ENCODE measurements around the gene LARGE1. TPM values are rescaled to one million over a fixed set of nuclear protein-coding genes. Genes with fewer than 3 reads are reported as not detected.

The LARGE1 gene
- total RNA-seq, 4 donors from 2014 or later: 24.9 to 51.0 (median 32.7) TPM

- Histone ChIP-seq H3K9me3 (peaks cover 0 to 20% (median 0%) of the 10 kb centered on the region in 4 donors), H3K27me3 (no peaks in the 10 kb centered on the region), H3K4me3 (no peak overlapping the region), H3K27ac (no peak overlapping the region), H3K4me1 (peaks cover 0 to 3% (median 0%) of the 10 kb centered on the region in 4 donors), H3K36me3 (no peaks in the 10 kb centered on the region)
- no peak for TF ChIP-seq EP300 (IDR thresholded peaks at IDR 0.05)
- TF ChIP-seq CTCF (IDR thresholded peaks at IDR 0.05): no peak
- no peak for DNase-seq (ENCODE audit: low spot score in 2 of 2)
- WGBS, 2 donors: 71 to 80% methylated on average over 2 of the region's 2 CpGs
Observed at GRCh38 chr22:33247758-33248157, 672.5 kb downstream of the LARGE1 start.

GRCh38 chr22:33242078-33242477, 678.2 kb downstream of the LARGE1 start:
- peaks cover 0 to 17% (median 0%) of the 10 kb centered on the region in 4 donors for H3K9me3 ChIP-seq
- no peak for DNase-seq (ENCODE audit: low spot score in 2 of 2)
- H3K4me1 ChIP-seq: peaks cover 0 to 3% (median 0%) of the 10 kb centered on the region in 4 donors
- no peaks in the 10 kb centered on the region for H3K27me3 ChIP-seq
- no peak overlapping the region for H3K4me3 ChIP-seq
- H3K27ac ChIP-seq: no peak overlapping the region
- TF ChIP-seq EP300 (IDR thresholded peaks at IDR 0.05) (no peak), CTCF (IDR thresholded peaks at IDR 0.05) (no peak), POLR2A (IDR thresholded peaks at IDR 0.05) (no peak)
- no peaks in the 10 kb centered on the region for H3K36me3 ChIP-seq

GRCh38 chr22:33240888-33241475, 679.3 kb downstream of the LARGE1 start:
- no peak overlapping the region for H3K27ac ChIP-seq

GRCh38 chr22:33232071-33232470, 688.2 kb downstream of the LARGE1 start:
- no peak overlapping the region for H3K4me3 ChIP-seq
- 79 to 83% methylated on average over 5 of the region's 5 CpGs for WGBS, 2 donors
- TF ChIP-seq CTCF (IDR thresholded peaks at IDR 0.05) (no peak), EP300 (IDR thresholded peaks at IDR 0.05) (no peak), POLR2A (IDR thresholded peaks at IDR 0.05) (no peak)
- peaks cover 0 to 53% (median 19%) of the 10 kb centered on the region in 4 donors for H3K9me3 ChIP-seq
- H3K27ac ChIP-seq: no peak overlapping the region
- DNase-seq (ENCODE audit: low spot score in 2 of 2): no peak
- H3K4me1 ChIP-seq: no peaks in the 10 kb centered on the region
- H3K36me3 ChIP-seq: no peaks in the 10 kb centered on the region
- H3K27me3 ChIP-seq: no peaks in the 10 kb centered on the region

More at GRCh38 chr22:33240888-33241475, 679.3 kb downstream of the LARGE1 start:
- DNase-seq (ENCODE audit: low spot score in 2 of 2): no peak
- Histone ChIP-seq H3K4me3 (no peak overlapping the region), H3K4me1 (no peaks in the 10 kb centered on the region), H3K27me3 (no peaks in the 10 kb centered on the region), H3K36me3 (no peaks in the 10 kb centered on the region), H3K9me3 (peaks cover 0 to 17% (median 0%) of the 10 kb centered on the region in 4 donors)
- WGBS, 2 donors: 64 to 71% methylated on average over 3 of the region's 3 CpGs
- TF ChIP-seq POLR2A (IDR thresholded peaks at IDR 0.05) (no peak), EP300 (IDR thresholded peaks at IDR 0.05) (no peak), CTCF (IDR thresholded peaks at IDR 0.05) (no peak)

GRCh38 chr22:33227791-33228190, 692.5 kb downstream of the LARGE1 start:
- no peaks in the 10 kb centered on the region for H3K36me3 ChIP-seq
- TF ChIP-seq EP300 (IDR thresholded peaks at IDR 0.05) (no peak), CTCF (IDR thresholded peaks at IDR 0.05) (no peak), POLR2A (IDR thresholded peaks at IDR 0.05) (no peak)
- H3K4me3 ChIP-seq: no peak overlapping the region
- peaks cover 0 to 60% (median 19%) of the 10 kb centered on the region in 4 donors for H3K9me3 ChIP-seq
- no peaks in the 10 kb centered on the region for H3K4me1 ChIP-seq
- no peak overlapping the region for H3K27ac ChIP-seq
- H3K27me3 ChIP-seq: no peaks in the 10 kb centered on the region
- DNase-seq (ENCODE audit: low spot score in 2 of 2): no peak

All from tibial nerve (tissue), 4 donors.